K562 (cell line): ENCODE data around the gene ERC2. TPM values are rescaled to one million over a fixed set of nuclear protein-coding genes. Genes with fewer than 3 reads are reported as not detected.

Experiments
- ATAC-seq: fragments of 200-7000 bp; cut with Tn5 transposase; 3 replicates; pipeline ENCODE4 v1.9.1; 2020; ENCODE audit warnings: moderate library complexity
- BruUV-seq: library from RNA; stranded (reverse); fragments of 400-500 nt; replicated peaks from 2 replicates; lab custom pipeline; 2021; lab: Mats Ljungman, UMichigan
- CTCF ChIA-PET: fragments of 300-600 bp; formaldehyde crosslinking; extraction: SDS; loops from one replicate; lab custom pipeline; 2021; ENCODE audit warnings: low intra/inter-chr PET ratio; lab: Yijun Ruan, JAX
- POLR2A ChIA-PET: fragments of 300-600, 350-650 bp; sonication (Branson Sonifier 250); formaldehyde crosslinking; extraction: SDS; loops from one replicate; lab custom pipeline; 2021; ENCODE audit warnings: antibody characterized with exemption, inconsistent platforms; lab: Yijun Ruan, JAX
- DNase-seq, 4 experiments: peaks; one replicate each; pipeline versions ENCODE4 v3.0.0 to v3.0.0-alpha.2; 2011 to 2018; ENCODE audit warnings: low spot score in 3 of 4, mixed read lengths in 3 of 4; ENCODE audit errors: extremely low read depth in 1 of 4
- FAIRE-seq: peaks from 2 replicates; lab custom pipeline; 2011; peaks lifted over from hg19 to GRCh38; lab: Jason Lieb, UNC
- H2AFZ ChIP-seq: 2 replicates; pipeline ENCODE4 v1.6.0; 2011; ENCODE audit warnings: low read depth, low read length, control low read depth, inconsistent platforms
- H3K27ac ChIP-seq: fragments of 200-600 bp; 3 replicates; pipeline ENCODE4 v1.8.0; 2011; ENCODE audit warnings: low read depth, mild to moderate bottlenecking, control low read depth, inconsistent platforms, low read length, moderate library complexity, mixed read lengths; ENCODE audit errors: extremely low read depth
- H3K27me3 ChIP-seq, 2 experiments: fragments of 300-600 bp in 1 of 2; 2 replicates in 1 of 2; 3 replicates in 1 of 2; pipeline versions ENCODE4 v1.6.0 to v1.8.0; 2011; ENCODE audit warnings: inconsistent platforms in 2 of 2, low read length in 2 of 2, mild to moderate bottlenecking in 1 of 2, mixed read lengths in 1 of 2, moderate library complexity in 1 of 2; ENCODE audit not compliant: control insufficient read depth in 2 of 2, insufficient read depth in 2 of 2
- H3K36me3 ChIP-seq: fragments of 300-600 bp; 3 replicates; pipeline ENCODE4 v1.8.0; 2011; ENCODE audit warnings: mild to moderate bottlenecking, low read length, inconsistent platforms; ENCODE audit not compliant: control insufficient read depth, insufficient read depth
- H3K4me1 ChIP-seq, 2 experiments: fragments of 200-600 bp in 1 of 2; replicated peaks in 1 of 2; 2 replicates in 1 of 2; 3 replicates in 1 of 2; pipeline versions ENCODE4 v1.5.1 to v1.8.0; 2011; ENCODE audit warnings: inconsistent platforms in 2 of 2, low read length in 2 of 2, mild to moderate bottlenecking in 1 of 2, mixed read lengths in 1 of 2, moderate library complexity in 1 of 2; ENCODE audit not compliant: control insufficient read depth in 2 of 2, insufficient read depth in 2 of 2
- H3K4me2 ChIP-seq: 2 replicates; pipeline ENCODE4 v1.6.1; 2011; ENCODE audit warnings: low read length, control low read depth, inconsistent platforms, mixed read lengths; ENCODE audit not compliant: insufficient read depth
- H3K4me3 ChIP-seq: fragments of 200-600 bp; sonication (generic), shearing (Covaris generic); 2 replicates; pipeline ENCODE4 v1.5.1; 2016; ENCODE audit warnings: control low read depth, inconsistent platforms
- H3K79me2 ChIP-seq: fragments of 200-600 bp; 3 replicates; pipeline ENCODE4 v1.8.0; 2011; ENCODE audit warnings: low read length, inconsistent platforms; ENCODE audit not compliant: control insufficient read depth, insufficient read depth
- H3K9ac ChIP-seq, 2 experiments: 2 replicates each; pipeline versions ENCODE4 v1.6.0 to v1.6.1; 2011; ENCODE audit warnings: low read depth in 2 of 2, low read length in 2 of 2, control low read depth in 1 of 2, inconsistent platforms in 1 of 2, mild to moderate bottlenecking in 1 of 2, mixed read lengths in 1 of 2; ENCODE audit not compliant: insufficient read depth in 1 of 2
- H3K9me1 ChIP-seq: one replicate; pipeline ENCODE4 v1.6.0; 2011; ENCODE audit warnings: inconsistent platforms, mild to moderate bottlenecking, low read length, moderate library complexity; ENCODE audit not compliant: control insufficient read depth, insufficient read depth
- H3K9me3 ChIP-seq: replicated peaks from 2 replicates; pipeline ENCODE4 v1.5.1; 2011; ENCODE audit warnings: low read depth, low read length, inconsistent platforms; ENCODE audit not compliant: control insufficient read depth, insufficient read depth
- H4K20me1 ChIP-seq: replicated peaks from 2 replicates; pipeline ENCODE4 v1.6.1; 2011; ENCODE audit warnings: low read length, inconsistent platforms, mixed read lengths; ENCODE audit not compliant: control insufficient read depth, insufficient read depth
- ATF7 ChIP-seq: fragments of 450-650 bp; IDR thresholded peaks from 2 replicates; pipeline ENCODE4 v1.7.1; 2014; ENCODE audit warnings: mild to moderate bottlenecking, moderate library complexity
- BCL6 ChIP-seq: fragments of 250-450 bp; sonication (Bioruptor Pico); IDR thresholded peaks from 2 replicates; pipeline ENCODE4 v1.4.0; 2020
- CBFB ChIP-seq: sonication (generic); formaldehyde crosslinking; IDR thresholded peaks from 2 replicates; pipeline ENCODE4 v1.4.0; 2020; ENCODE audit warnings: mild to moderate bottlenecking, missing genetic modification reagents
- CXXC5 ChIP-seq: fragments of 250-450 bp; sonication (Bioruptor Pico); IDR thresholded peaks from 2 replicates; pipeline ENCODE4 v1.8.0; 2022; ENCODE audit warnings: inconsistent platforms, mild to moderate bottlenecking, moderate library complexity
- FOSL1 ChIP-seq: fragments of 200-800 bp; sonication (Bioruptor generic); conservative IDR thresholded peaks from 2 replicates; pipeline ENCODE4 v1.6.1; 2016; ENCODE audit warnings: missing genetic modification characterization, missing compliant biosample characterization
- HDGF ChIP-seq: fragments of 450-650 bp; IDR thresholded peaks from 2 replicates; pipeline ENCODE4 v1.6.1; 2016
- KLF16 ChIP-seq: IDR thresholded peaks from 2 replicates; pipeline ENCODE4 v1.6.1; 2016; ENCODE audit warnings: antibody characterized with exemption
- NRF1 ChIP-seq, 2 experiments: fragments of 450-650 bp; IDR thresholded peaks in 1 of 2; conservative IDR thresholded peaks in 1 of 2; 2 replicates each; pipeline ENCODE4 v1.6.1; 2014; ENCODE audit warnings: mild to moderate bottlenecking in 2 of 2
- PRMT5 ChIP-seq: sonication (generic); formaldehyde crosslinking; IDR thresholded peaks from 2 replicates; pipeline ENCODE4 v1.5.0; 2020; ENCODE audit warnings: missing genetic modification reagents
- SNIP1 ChIP-seq: fragments of 450-650 bp; IDR thresholded peaks from 2 replicates; pipeline ENCODE4 v1.7.1; 2017; ENCODE audit warnings: low read depth, mild to moderate bottlenecking
- ZC3H4 ChIP-seq: sonication (generic); formaldehyde crosslinking; IDR thresholded peaks from 2 replicates; pipeline ENCODE4 v1.9.0; 2021; ENCODE audit warnings: missing genetic modification reagents, borderline replicate concordance
- ZNF347 ChIP-seq: fragments of 450-650 bp; formaldehyde crosslinking; IDR thresholded peaks from 2 replicates; pipeline ENCODE4 v1.4.0; 2020; ENCODE audit warnings: low read depth, mild to moderate bottlenecking, moderate library complexity
- ZNF785 ChIP-seq: fragments of 250-450 bp; sonication (Bioruptor Pico); IDR thresholded peaks from 2 replicates; pipeline ENCODE4 v1.4.0; 2020; ENCODE audit warnings: mild to moderate bottlenecking
- WGBS: fragments of 100-300 bp; shearing (Covaris generic); methylation state at CpG from one replicate; pipeline ENCODE4 v1.1.6; 2016; ENCODE audit warnings: low coverage, mixed read lengths; ENCODE audit not compliant: insufficient coverage; ENCODE audit errors: missing lambda C conversion rate; 5-methylcytosine and 5-hydroxymethylcytosine counted together
- in situ Hi-C: fragments of 300-500 bp; cut with MboI; formaldehyde crosslinking; loops from 4 replicates; pipeline ENCODE4 v1.15.0; 2018; ENCODE audit warnings: inconsistent platforms, mixed read lengths
- intact Hi-C: fragments of 100-400 bp; cut with micrococcal nuclease; formaldehyde crosslinking; loops from 2 replicates; pipeline ENCODE4 v1.14.2; 2022
- polyA plus RNA-seq, 8 experiments: library from polyadenylated mRNA; depleted of rRNA in 4 of 8; stranded (reverse) in 5 of 8; unstranded in 3 of 8; fragments of >200 nt; fragmentation: Nextera tagmentation in 2 of 8; fragmentation: Illumina TruSeq in 1 of 8; extraction: Ambion mirVana in 2 of 8; extraction: Trizol in 1 of 8; gene quantifications; 2 replicates each; pipeline versions ENCODE4 v1.2.1 to v1.2.3, GENCODE V29; 2011 to 2014; ENCODE audit warnings: inconsistent platforms in 1 of 8, missing spikeins in 1 of 8
- total RNA-seq, 7 experiments: library from RNA; depleted of rRNA in 6 of 7; stranded (reverse); fragments of >200 nt in 6 of 7; fragmentation: Illumina TruSeq in 2 of 7; extraction: Trizol in 2 of 7; gene quantifications; 2 replicates each; pipeline versions ENCODE4 v1.2.1 to v1.2.3, GENCODE V29; 2011 to 2021; ENCODE audit warnings: low replicate concordance in 1 of 7
- TF ChIP-seq, protein P1 (sequence below): sonication (generic); formaldehyde crosslinking; IDR thresholded peaks from 2 replicates; pipeline ENCODE4 v1.8.0; 2022; ENCODE audit warnings: mild to moderate bottlenecking, missing genetic modification reagents
- TF ChIP-seq, protein P2 (sequence below): fragments of 450-650 bp; IDR thresholded peaks from 2 replicates; pipeline ENCODE4 v1.7.0; 2016; ENCODE audit warnings: borderline replicate concordance
- TF ChIP-seq, protein P3 (sequence below): fragments of 250-450 bp; sonication (Bioruptor Pico); IDR thresholded peaks from 2 replicates; pipeline ENCODE4 v1.5.1; 2021; ENCODE audit warnings: mild to moderate bottlenecking
- TF ChIP-seq, protein P4 (sequence below): sonication (generic); formaldehyde crosslinking; IDR thresholded peaks from 2 replicates; pipeline ENCODE4 v1.8.0; 2023; ENCODE audit warnings: mild to moderate bottlenecking, missing genetic modification reagents

ERC2 gene
- total and polyA plus RNA-seq, 9 of the 15 experiments (the other 6 are each of a cell fraction or from before 2014, with no cell fraction given): 0.04 to 0.18 (median 0.07) TPM; not detected in 2

DNA sequence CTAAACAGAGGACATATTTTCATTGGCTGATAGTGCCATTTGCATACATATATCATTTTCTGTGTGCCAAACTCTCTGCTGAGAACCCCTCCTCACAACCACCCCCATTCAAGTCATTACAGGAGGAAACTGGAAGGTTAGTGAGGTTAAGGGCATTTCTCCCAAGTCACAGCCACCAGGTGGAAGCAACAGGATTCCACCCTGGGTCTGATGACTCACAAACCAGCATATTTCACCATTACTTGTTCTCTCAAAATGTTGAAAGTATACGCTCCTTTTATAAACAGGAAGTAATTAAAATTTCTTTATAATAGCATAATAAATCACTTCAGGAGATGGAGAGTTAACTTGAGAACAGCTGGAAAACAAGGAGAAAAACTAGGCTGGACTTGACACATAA is 582.5 kb downstream of the ERC2 start:
- POLR2A ChIA-PET: no interaction called here

More for the DNA sequence above, 582.5 kb downstream of the ERC2 start:
- intact Hi-C loops: no loop called here
- H3K36me3 ChIP-seq: no peaks in the 10 kb centered on the region
- TF ChIP-seq ZC3H4 (no peak), SNIP1 (no peak), CXXC5 (CRISPR knock-in tag) (no peak), KLF16 (no peak), CBFB (CRISPR knock-in tag) (no peak), ZNF785 (no peak), ZNF347 (CRISPR knock-in tag) (no peak), NRF1 (conservative IDR thresholded peaks at IDR 0.05 in 1 of 2, IDR thresholded peaks at IDR 0.05 in 1 of 2) (no peak), BCL6 (CRISPR knock-in tag) (no peak), PRMT5 (CRISPR knock-in tag) (no peak), HDGF (no peak), ATF7 (no peak), FOSL1 (no peak)
- TF ChIP-seq, protein P1, sequence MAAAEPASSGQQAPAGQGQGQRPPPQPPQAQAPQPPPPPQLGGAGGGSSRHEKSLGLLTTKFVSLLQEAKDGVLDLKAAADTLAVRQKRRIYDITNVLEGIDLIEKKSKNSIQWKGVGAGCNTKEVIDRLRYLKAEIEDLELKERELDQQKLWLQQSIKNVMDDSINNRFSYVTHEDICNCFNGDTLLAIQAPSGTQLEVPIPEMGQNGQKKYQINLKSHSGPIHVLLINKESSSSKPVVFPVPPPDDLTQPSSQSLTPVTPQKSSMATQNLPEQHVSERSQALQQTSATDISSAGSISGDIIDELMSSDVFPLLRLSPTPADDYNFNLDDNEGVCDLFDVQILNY (CRISPR knock-in tag): no peak
- TF ChIP-seq, protein P2, sequence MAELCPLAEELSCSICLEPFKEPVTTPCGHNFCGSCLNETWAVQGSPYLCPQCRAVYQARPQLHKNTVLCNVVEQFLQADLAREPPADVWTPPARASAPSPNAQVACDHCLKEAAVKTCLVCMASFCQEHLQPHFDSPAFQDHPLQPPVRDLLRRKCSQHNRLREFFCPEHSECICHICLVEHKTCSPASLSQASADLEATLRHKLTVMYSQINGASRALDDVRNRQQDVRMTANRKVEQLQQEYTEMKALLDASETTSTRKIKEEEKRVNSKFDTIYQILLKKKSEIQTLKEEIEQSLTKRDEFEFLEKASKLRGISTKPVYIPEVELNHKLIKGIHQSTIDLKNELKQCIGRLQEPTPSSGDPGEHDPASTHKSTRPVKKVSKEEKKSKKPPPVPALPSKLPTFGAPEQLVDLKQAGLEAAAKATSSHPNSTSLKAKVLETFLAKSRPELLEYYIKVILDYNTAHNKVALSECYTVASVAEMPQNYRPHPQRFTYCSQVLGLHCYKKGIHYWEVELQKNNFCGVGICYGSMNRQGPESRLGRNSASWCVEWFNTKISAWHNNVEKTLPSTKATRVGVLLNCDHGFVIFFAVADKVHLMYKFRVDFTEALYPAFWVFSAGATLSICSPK: no peak
- TF ChIP-seq, protein P3, sequence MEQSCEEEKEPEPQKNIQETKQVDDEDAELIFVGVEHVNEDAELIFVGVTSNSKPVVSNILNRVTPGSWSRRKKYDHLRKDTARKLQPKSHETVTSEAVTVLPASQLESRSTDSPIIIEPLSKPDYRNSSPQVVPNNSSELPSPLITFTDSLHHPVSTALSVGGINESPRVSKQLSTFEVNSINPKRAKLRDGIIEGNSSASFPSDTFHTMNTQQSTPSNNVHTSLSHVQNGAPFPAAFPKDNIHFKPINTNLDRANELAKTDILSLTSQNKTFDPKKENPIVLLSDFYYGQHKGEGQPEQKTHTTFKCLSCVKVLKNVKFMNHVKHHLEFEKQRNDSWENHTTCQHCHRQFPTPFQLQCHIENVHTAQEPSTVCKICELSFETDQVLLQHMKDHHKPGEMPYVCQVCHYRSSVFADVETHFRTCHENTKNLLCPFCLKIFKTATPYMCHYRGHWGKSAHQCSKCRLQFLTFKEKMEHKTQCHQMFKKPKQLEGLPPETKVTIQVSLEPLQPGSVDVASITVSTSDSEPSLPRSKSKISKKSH (CRISPR knock-in tag): no peak
- TF ChIP-seq, protein P4, sequence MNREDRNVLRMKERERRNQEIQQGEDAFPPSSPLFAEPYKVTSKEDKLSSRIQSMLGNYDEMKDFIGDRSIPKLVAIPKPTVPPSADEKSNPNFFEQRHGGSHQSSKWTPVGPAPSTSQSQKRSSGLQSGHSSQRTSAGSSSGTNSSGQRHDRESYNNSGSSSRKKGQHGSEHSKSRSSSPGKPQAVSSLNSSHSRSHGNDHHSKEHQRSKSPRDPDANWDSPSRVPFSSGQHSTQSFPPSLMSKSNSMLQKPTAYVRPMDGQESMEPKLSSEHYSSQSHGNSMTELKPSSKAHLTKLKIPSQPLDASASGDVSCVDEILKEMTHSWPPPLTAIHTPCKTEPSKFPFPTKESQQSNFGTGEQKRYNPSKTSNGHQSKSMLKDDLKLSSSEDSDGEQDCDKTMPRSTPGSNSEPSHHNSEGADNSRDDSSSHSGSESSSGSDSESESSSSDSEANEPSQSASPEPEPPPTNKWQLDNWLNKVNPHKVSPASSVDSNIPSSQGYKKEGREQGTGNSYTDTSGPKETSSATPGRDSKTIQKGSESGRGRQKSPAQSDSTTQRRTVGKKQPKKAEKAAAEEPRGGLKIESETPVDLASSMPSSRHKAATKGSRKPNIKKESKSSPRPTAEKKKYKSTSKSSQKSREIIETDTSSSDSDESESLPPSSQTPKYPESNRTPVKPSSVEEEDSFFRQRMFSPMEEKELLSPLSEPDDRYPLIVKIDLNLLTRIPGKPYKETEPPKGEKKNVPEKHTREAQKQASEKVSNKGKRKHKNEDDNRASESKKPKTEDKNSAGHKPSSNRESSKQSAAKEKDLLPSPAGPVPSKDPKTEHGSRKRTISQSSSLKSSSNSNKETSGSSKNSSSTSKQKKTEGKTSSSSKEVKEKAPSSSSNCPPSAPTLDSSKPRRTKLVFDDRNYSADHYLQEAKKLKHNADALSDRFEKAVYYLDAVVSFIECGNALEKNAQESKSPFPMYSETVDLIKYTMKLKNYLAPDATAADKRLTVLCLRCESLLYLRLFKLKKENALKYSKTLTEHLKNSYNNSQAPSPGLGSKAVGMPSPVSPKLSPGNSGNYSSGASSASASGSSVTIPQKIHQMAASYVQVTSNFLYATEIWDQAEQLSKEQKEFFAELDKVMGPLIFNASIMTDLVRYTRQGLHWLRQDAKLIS: no peak
- no peak overlapping the region for H3K4me2 ChIP-seq
- no peaks in the 10 kb centered on the region for H3K79me2 ChIP-seq
- no peak overlapping the region for H3K4me3 ChIP-seq
- H2AFZ ChIP-seq: no peak overlapping the region
- 0% methylated on average over 1 of the region's 1 CpG for WGBS
- no peak overlapping the region for H3K27ac ChIP-seq
- H3K9ac ChIP-seq: no peak overlapping the region
- ATAC-seq (no peak), FAIRE-seq (no peak), DNase-seq (no peak)
- CTCF ChIA-PET: no interaction called here
- in situ Hi-C loops: no loop called here
- H3K27me3 ChIP-seq: no peaks in the 10 kb centered on the region
- no peaks in the 10 kb centered on the region for H3K9me3 ChIP-seq
- BruUV-seq: no TSS peak
- no peaks in the 10 kb centered on the region for H4K20me1 ChIP-seq
- H3K4me1 ChIP-seq: no peaks in the 10 kb centered on the region
- H3K9me1 ChIP-seq: no peaks in the 10 kb centered on the region
